Transverse colon (tissue), 4 donors: ENCODE results near the gene CPZ. TPM values are rescaled to one million over a fixed set of nuclear protein-coding genes. Genes with fewer than 3 reads are reported as not detected.
A peak's percentile ranks its signal among the peaks of the same experiment; 100 is the strongest.

Experiments
- DNase-seq: peaks from one replicate; pipeline ENCODE4 v3.0.0-alpha.2; 2019
- H3K27ac ChIP-seq, 4 donors: fragments of 200-600 bp; sonication (generic); 2 replicates each; pipeline ENCODE4 v1.5.1; 2016 to 2018; ENCODE audit warnings: inconsistent platforms in 4 of 4
- H3K27me3 ChIP-seq: fragments of 200-600 bp; sonication (generic); 2 replicates; pipeline ENCODE4 v1.5.1; 2017; ENCODE audit warnings: inconsistent platforms
- H3K36me3 ChIP-seq, 4 donors: fragments of 200-600 bp; sonication (generic); 2 replicates each; pipeline ENCODE4 v1.5.1; 2017 to 2019; ENCODE audit warnings: inconsistent platforms in 4 of 4
- H3K4me1 ChIP-seq, 4 donors: fragments of 200-600 bp; sonication (generic); 2 replicates each; pipeline ENCODE4 v1.5.1; 2017 to 2020; ENCODE audit warnings: inconsistent platforms in 4 of 4
- H3K4me3 ChIP-seq, 4 donors: fragments of 200-600 bp; sonication (generic); 1 replicate in 1 of 4; 2 replicates in 3 of 4; pipeline versions ENCODE4 v1.5.1 to v1.6.1; 2017 to 2019; ENCODE audit warnings: inconsistent platforms in 4 of 4
- H3K9me3 ChIP-seq, 2 donors: fragments of 200-600 bp; sonication (generic); 2 replicates each; pipeline ENCODE4 v1.5.1; 2017 to 2019; ENCODE audit warnings: inconsistent platforms in 2 of 2
- EP300 ChIP-seq: sonication (generic); formaldehyde crosslinking; IDR thresholded peaks from one replicate; pipeline ENCODE4 v1.6.1; 2017; ENCODE audit warnings: antibody characterized with exemption, low read depth
- POLR2A ChIP-seq: fragments of 450-650 bp; IDR thresholded peaks from one replicate; pipeline ENCODE4 v1.6.1; 2016; ENCODE audit warnings: antibody characterized with exemption, mild to moderate bottlenecking, moderate library complexity
- POLR2AphosphoS5 ChIP-seq, 3 donors: sonication (generic); formaldehyde crosslinking; IDR thresholded peaks; one replicate each; pipeline ENCODE4 v1.6.1; 2016; ENCODE audit warnings: antibody characterized with exemption in 3 of 3
- WGBS, 2 donors: methylation state at CpG; one replicate each; pipeline ENCODE4 v1.1.5; 2018; ENCODE audit warnings: low coverage in 1 of 2; 5-methylcytosine and 5-hydroxymethylcytosine counted together
- in situ Hi-C, 4 donors: fragments of 200-750 bp; cut with MboI; loops; one replicate each; pipeline versions ENCODE4 v1.15.0 to v1.15.1; 2017; ENCODE audit warnings: low sequenced_read_pairs in 3 of 4, low pct_ligation_motif_present in 1 of 4, low pct_unique_long_range_greater_than_20kb in 1 of 4
- intact Hi-C: fragments of 100-400 bp; cut with DNase I; formaldehyde crosslinking; loops from one replicate; pipeline ENCODE4 v1.15.1; 2023; ENCODE audit warnings: low total_unique reads
- total RNA-seq, 4 donors: library from RNA; depleted of rRNA; stranded (reverse); fragments of >200 nt; gene quantifications; one replicate each; pipeline ENCODE4 v1.1.0, GENCODE V29; 2016
- TF ChIP-seq, protein P1 (sequence below), 5 experiments: fragments of 200-600 bp in 3 of 5; fragments of 450-650 bp in 2 of 5; sonication (generic) in 3 of 5; IDR thresholded peaks; 1 replicate in 2 of 5; 2 replicates in 3 of 5; pipeline ENCODE4 v1.5.1; 2016 to 2017; ENCODE audit warnings: antibody characterized with exemption in 5 of 5, inconsistent platforms in 3 of 5, mild to moderate bottlenecking in 2 of 5, moderate library complexity in 1 of 5

Gene CPZ
- total RNA-seq, 4 donors from 2014 or later: 0.96 to 2.1 TPM; not detected in 2

GRCh38 chr4:8594097-8595038 lies 1.8 kb downstream of the CPZ start:
- H3K27ac ChIP-seq: no peak overlapping the region
- no peak overlapping the region for H3K4me3 ChIP-seq
- H3K4me1 ChIP-seq: no peaks in the 10 kb centered on the region
- intact Hi-C loops (loop anchor here (5.0 kb wide), 1 partner anchor 122 kb away; no protein-coding TSS in a partner anchor), in situ Hi-C loops (loop anchor here in 3 of 4 donors (10.0 to 25.0 kb wide), 3 partner anchors 130 to 357 kb away; no protein-coding TSS in a partner anchor)
- 19 to 46% methylated on average over 4 to 24 of the region's 24 CpGs for WGBS, 2 donors
- TF ChIP-seq, protein P1, sequence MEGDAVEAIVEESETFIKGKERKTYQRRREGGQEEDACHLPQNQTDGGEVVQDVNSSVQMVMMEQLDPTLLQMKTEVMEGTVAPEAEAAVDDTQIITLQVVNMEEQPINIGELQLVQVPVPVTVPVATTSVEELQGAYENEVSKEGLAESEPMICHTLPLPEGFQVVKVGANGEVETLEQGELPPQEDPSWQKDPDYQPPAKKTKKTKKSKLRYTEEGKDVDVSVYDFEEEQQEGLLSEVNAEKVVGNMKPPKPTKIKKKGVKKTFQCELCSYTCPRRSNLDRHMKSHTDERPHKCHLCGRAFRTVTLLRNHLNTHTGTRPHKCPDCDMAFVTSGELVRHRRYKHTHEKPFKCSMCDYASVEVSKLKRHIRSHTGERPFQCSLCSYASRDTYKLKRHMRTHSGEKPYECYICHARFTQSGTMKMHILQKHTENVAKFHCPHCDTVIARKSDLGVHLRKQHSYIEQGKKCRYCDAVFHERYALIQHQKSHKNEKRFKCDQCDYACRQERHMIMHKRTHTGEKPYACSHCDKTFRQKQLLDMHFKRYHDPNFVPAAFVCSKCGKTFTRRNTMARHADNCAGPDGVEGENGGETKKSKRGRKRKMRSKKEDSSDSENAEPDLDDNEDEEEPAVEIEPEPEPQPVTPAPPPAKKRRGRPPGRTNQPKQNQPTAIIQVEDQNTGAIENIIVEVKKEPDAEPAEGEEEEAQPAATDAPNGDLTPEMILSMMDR (IDR thresholded peaks at IDR 0.05): peak; percentile 55 to 66 (median 64)
- no peak for TF ChIP-seq EP300
- no peaks in the 10 kb centered on the region for H3K9me3 ChIP-seq
- peak; percentile 47 for DNase-seq
- no peaks in the 10 kb centered on the region for H3K36me3 ChIP-seq
- peaks cover 39% of the 10 kb centered on the region for H3K27me3 ChIP-seq

DNA sequence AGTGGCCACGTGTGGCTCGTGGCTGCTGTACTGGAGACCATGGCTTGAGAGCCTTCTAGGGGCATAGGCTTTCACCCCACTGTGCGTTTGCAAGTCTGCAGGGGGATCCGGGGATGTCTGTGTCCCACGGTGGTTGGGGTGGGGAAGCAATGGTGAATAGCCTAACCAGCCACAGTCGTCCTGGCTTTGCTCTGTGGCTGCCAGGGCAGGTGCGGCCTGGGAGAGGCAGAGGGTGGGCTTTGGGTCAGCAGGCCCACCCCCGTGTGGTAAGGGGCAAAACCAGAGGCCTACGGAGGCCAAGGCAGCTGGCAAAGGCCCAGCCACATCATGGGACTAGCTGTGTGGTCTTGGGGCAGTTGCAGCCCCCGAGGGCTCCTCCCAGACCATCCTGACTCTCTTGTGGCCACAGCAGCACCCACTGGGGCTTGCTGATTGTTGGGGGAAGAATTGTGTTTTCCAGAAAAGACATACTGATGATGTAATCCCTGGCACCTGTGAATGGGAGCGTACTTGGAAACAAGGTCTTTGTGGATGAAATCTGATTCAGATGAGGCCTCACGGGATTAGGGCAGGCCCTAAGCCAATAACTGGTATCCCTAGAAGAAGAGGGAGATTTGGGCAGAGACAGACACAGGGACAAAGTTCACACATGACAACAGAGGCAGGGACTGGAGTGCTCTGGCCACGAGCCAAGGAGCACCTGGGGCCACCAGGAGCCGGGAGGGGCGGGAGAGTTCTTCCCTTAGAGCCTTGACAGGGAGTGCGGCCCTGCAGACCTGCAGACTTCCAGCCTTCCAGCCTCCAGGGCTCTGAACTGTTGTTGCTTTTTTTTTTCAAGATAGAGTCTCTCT lies 2.9 kb downstream of the CPZ start:
- Histone ChIP-seq H3K27ac (no peak overlapping the region), H3K36me3 (no peaks in the 10 kb centered on the region), H3K4me3 (no peak overlapping the region), H3K4me1 (no peaks in the 10 kb centered on the region), H3K27me3 (peaks cover 36% of the 10 kb centered on the region), H3K9me3 (no peaks in the 10 kb centered on the region)
- intact Hi-C loops (no loop called here), in situ Hi-C loops (loop anchor here in 3 of 4 donors (10.0 to 25.0 kb wide), 3 partner anchors 131 to 358 kb away; no protein-coding TSS in a partner anchor)
- peak; percentile 34 for DNase-seq
- WGBS, 2 donors: 52% methylated on average over 16 of the region's 16 CpGs; no CpG with 5 or more reads in 1 of the 2 donors
- TF ChIP-seq POLR2A (no peak), EP300 (no peak), POLR2AphosphoS5 (IDR thresholded peaks at IDR 0.05) (no peak)
- TF ChIP-seq, protein P1 (IDR thresholded peaks at IDR 0.05): no peak

GRCh38 chr4:8596891-8597290 lies 4.3 kb downstream of the CPZ start:
- TF ChIP-seq POLR2A (no peak), POLR2AphosphoS5 (IDR thresholded peaks at IDR 0.05) (no peak)
- TF ChIP-seq, protein P1 (IDR thresholded peaks at IDR 0.05): no peak
- DNase-seq: no peak
- Histone ChIP-seq H3K36me3 (no peaks in the 10 kb centered on the region), H3K4me1 (no peaks in the 10 kb centered on the region), H3K27me3 (peaks cover 25% of the 10 kb centered on the region), H3K4me3 (no peak overlapping the region), H3K27ac (no peak overlapping the region), H3K9me3 (no peaks in the 10 kb centered on the region)
- WGBS, 2 donors: 81% methylated on average over 9 of the region's 9 CpGs; no CpG with 5 or more reads in 1 of the 2 donors
- intact Hi-C loops (no loop called here), in situ Hi-C loops (loop anchor here in 3 of 4 donors (10.0 to 25.0 kb wide), 3 partner anchors 132 to 360 kb away; no protein-coding TSS in a partner anchor)

- Histone ChIP-seq H3K27ac (no peak overlapping the region), H3K36me3 (no peaks in the 10 kb centered on the region), H3K27me3 (peaks cover 21% of the 10 kb centered on the region), H3K4me3 (no peak overlapping the region), H3K4me1 (no peaks in the 10 kb centered on the region), H3K9me3 (no peaks in the 10 kb centered on the region)
- DNase-seq: no peak
- in situ Hi-C loops: loop anchor here in 3 of 4 donors (10.0 to 25.0 kb wide), 3 partner anchors 133 to 360 kb away; no protein-coding TSS in a partner anchor
- WGBS, 2 donors: 79% methylated on average over 13 of the region's 13 CpGs; no CpG with 5 or more reads in 1 of the 2 donors
- intact Hi-C loops: no loop called here
- TF ChIP-seq POLR2A: no peak
- TF ChIP-seq POLR2AphosphoS5 (IDR thresholded peaks at IDR 0.05): peak in 1 of 3 donors; percentile 23
These were observed 4.8 kb downstream of the CPZ start for GRCh38 chr4:8597319-8597718.
